ENCODE measurements around the gene BRSK1.

The BRSK1 gene

GRCh38 chr19:55348317-55349034, 64.7 kb downstream of the BRSK1 start:
- no peak overlapping the region for H3K4me3 ChIP-seq (ENCODE audit: low read depth, low read length)
- no peak for TF ChIP-seq CTCF (IDR thresholded peaks at IDR 0.05; ENCODE audit: low read depth, low read length, missing control alignments)

GRCh38 chr19:55350620-55351315, 67.0 kb downstream of the BRSK1 start:
- TF ChIP-seq CTCF (IDR thresholded peaks at IDR 0.05; ENCODE audit: low read depth, low read length, missing control alignments) = no peak
- H3K4me3 ChIP-seq (ENCODE audit: low read depth, low read length) = no peak overlapping the region
- DNase-seq (ENCODE audit: low read depth) = no peak

More at GRCh38 chr19:55348317-55349034, 64.7 kb downstream of the BRSK1 start:
- DNase-seq (ENCODE audit: low read depth) = no peak

GRCh38 chr19:55352040-55352439, 68.2 kb downstream of the BRSK1 start:
- no peak for TF ChIP-seq CTCF (IDR thresholded peaks at IDR 0.05; ENCODE audit: low read depth, low read length, missing control alignments)
- H3K4me3 ChIP-seq (ENCODE audit: low read depth, low read length) = no peak overlapping the region
- DNase-seq (ENCODE audit: low read depth) = no peak

GRCh38 chr19:55352549-55353145, 68.8 kb downstream of the BRSK1 start:
- no peak overlapping the region for H3K4me3 ChIP-seq (ENCODE audit: low read depth, low read length)
- DNase-seq (ENCODE audit: low read depth) = no peak
- no peak for TF ChIP-seq CTCF (IDR thresholded peaks at IDR 0.05; ENCODE audit: low read depth, low read length, missing control alignments)

GRCh38 chr19:55353356-55353802, 69.6 kb downstream of the BRSK1 start:
- no peak for TF ChIP-seq CTCF (IDR thresholded peaks at IDR 0.05; ENCODE audit: low read depth, low read length, missing control alignments)
- no peak overlapping the region for H3K4me3 ChIP-seq (ENCODE audit: low read depth, low read length)
- DNase-seq (ENCODE audit: low read depth) = no peak

- peak overlapping the region; percentile 32 for H3K4me3 ChIP-seq (ENCODE audit: low read depth, low read length)
- TF ChIP-seq CTCF (IDR thresholded peaks at IDR 0.05; ENCODE audit: low read depth, low read length, missing control alignments) = no peak
- DNase-seq (ENCODE audit: low read depth) = no peak
These were observed 70.3 kb downstream of the BRSK1 start for GRCh38 chr19:55353803-55354697.

Measured in GM12864 (cell line).